ENCODE measurements around the gene PDCD6IP.
"Not testable (repeated sequence)": the region's sequence is repeated elsewhere in the genome, so short reads cannot be mapped to it uniquely, and the experiment has no call there.

The PDCD6IP gene

GRCh38 chr3:33795856-33796536 lies 2.4 kb upstream of the PDCD6IP start:
- DNase-seq, result no peak

DNA sequence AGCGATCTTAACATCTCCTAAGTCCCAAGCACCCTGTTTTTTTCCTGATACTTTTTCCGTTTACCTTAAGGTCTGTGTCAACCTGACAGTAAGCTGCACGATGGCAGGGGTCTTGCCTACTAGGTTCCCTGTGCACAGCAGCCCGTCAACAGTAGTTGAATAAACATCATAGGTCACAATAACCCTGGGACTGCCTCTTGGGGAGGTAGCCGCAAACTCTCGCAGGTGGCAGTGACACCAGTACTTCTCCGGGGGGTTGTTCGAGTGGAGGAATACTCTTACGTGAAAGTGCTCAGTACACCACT lies 365 bp upstream of the PDCD6IP start:
- DNase-seq, result no peak

DNA sequence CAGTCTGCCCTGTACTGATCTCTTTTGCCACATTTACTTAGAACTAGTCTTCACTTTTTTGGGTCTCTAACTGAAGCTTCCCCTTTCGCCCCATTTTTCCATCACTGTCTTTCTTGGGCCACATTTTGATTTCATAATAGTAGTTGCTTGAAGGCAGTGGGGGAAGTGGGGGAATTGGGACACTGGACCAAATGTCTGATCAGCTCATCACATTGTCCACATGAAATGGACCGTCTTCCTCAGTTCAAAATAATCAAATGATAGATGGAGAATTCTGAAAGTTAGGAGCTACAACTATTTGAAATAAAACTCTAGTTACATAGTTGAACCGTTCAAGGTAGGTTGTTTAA lies 747 bp downstream of the PDCD6IP start:
- DNase-seq, result no peak

DNA sequence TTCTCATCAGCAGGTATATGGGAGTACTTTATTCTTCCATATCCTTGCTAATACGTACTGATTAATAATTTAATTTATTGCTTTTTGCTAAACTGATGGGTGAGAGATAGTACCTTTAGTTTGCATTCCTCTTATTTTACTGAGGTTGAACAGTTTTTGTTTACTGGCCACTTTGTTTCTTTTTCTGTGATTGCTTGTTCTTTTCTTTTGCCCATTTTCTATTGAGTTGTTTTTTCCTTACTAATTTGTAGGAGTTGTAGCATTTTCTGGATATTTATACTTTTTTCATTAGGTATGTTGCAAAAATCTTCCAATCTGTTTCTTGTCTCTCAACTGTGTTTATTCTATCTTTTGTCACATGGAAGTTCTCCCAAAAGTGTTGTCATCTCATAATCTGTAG lies 4.8 kb downstream of the PDCD6IP start:
- DNase-seq, result no peak

DNA sequence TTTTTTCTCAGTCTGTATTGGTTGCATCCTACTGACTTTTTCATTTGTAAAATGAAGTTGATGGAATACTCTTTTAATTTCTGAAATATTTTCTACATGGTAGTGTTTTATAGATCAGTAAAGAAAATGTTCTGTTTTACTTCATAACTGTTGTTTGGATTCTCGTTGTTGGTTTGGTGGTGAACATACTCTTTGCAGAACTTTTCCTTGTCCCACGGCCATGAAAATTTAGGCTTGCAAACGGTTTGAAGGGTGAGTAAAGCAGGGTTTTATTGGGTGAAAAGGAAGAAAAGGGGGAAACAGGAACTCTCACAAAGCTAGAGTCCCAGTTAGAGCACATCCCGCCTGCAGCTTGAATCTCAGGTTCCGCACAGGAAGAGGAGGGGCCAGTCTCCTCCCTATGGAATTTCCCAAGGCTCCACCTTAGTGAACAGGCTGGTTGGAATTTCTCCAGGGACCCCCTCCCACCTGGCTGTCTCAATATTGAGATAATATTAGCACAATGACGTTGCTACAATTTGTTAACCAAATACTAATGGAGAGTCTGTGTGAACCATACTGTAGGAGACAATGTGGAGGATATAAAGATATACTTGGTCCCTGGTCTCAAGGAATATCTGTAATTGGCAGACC lies 5.6 kb downstream of the PDCD6IP start:
- no peak for DNase-seq

DNA sequence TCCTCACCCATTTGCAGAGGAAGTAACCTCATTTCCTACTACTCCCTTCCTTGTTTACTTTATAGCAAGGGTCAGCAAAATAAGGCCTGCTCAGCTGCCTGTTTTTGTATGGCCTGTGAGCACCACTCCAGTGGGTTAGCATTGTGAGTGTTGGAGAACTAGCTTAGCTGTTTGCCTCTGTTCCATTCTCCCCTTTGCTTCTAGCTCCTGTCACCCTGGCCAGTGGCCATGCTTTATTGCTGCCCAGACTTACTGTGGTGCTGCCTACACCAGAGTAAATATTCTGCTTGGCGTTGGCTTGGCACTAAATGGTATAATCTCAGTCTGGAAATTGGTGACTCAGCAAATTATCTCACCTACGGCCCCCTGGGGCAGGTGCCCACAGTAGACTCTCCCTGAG lies 8.8 kb downstream of the PDCD6IP start:
- no peak for DNase-seq

DNA sequence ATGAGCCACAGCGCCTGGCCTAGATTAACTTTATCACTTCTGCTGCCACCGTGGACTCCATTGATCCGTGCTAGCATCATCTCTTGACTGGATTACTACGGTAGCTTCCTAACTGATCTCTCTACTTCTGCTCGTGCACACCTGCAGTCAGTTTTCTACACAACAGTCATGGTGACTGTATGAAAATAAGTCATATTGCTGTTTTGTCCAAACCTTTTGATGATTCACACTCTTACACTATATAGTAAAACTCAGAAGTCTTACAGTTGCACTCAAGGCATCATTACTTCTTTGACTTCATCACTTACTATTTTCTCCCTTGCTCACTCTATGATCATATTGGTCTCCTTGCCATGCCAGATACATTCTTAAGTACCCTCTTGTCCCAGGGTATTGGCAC lies 10.1 kb downstream of the PDCD6IP start:
- no peak for DNase-seq

DNA sequence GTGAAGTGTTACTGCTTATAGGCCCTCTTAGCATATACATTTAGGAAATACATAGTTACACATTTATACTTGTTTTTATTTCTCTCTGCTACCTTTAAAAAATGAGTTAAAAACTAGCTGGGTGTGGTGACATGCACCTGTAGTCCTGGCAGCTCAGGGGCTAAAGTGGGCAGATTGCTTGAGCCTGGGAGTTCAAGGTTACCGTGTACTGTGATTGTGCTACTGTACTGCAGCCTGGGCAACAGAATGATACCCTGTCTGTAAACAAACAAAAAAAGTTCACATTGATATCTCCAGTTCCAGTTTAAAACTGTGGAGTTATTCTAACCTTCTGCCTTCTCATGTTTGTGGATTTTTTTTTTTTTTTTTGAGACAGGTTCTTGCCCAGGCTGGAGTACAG lies 12.1 kb downstream of the PDCD6IP start:
- DNase-seq, result no peak

DNA sequence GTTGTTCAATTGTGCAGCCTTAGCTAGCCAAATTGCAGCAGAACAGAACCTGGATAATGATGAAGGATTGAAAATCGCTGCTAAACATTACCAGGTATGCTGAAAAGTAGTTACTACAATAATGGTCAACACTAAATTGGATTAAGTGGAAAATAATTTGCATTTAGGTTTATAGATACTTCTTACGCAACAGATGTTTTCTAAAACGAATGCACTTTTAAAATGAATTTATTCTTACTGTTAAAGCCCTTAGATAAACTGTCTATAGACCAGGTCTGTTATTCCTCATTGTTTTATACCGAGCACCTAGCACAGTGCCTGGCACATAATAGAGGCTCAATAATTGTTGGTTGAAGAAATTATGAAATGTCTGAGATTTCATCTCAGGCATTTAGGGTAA lies 23.6 kb downstream of the PDCD6IP start:
- DNase-seq, result no peak

DNA sequence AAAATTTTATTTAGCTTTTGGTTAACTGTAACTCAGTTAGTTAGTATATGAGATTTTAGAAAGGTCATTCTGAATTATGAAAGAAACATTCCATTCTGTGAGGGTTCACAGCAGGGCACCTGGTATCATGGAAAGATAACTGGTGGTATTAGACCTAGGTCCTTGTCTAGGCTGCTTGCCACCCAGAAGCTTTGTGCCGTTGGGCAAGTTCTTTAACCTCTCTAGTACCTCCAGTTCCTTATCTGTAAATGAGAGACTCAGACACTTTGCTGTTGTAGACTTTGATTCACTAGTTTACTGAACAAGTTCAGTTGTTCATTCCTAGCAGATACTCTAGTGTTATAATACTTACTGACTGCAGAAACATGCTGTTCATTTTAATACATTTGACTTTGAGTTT lies 25.4 kb downstream of the PDCD6IP start:
- DNase-seq, result no peak

DNA sequence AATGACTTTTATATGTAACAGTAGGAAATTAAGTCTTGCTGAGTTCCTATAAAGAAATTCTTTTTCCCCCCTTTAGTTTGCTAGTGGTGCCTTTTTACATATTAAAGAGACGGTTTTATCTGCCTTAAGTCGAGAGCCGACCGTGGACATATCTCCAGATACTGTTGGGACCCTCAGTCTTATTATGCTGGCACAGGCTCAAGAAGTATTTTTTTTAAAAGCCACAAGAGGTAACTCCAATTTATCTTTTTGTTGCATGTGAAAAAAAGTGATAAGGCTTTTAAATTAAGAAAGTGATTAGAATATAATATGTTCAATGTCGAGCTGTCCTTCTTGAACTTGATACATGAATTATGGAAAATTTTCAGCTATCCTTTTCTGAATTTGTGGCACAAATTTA lies 26.7 kb downstream of the PDCD6IP start:
- no peak for DNase-seq

DNA sequence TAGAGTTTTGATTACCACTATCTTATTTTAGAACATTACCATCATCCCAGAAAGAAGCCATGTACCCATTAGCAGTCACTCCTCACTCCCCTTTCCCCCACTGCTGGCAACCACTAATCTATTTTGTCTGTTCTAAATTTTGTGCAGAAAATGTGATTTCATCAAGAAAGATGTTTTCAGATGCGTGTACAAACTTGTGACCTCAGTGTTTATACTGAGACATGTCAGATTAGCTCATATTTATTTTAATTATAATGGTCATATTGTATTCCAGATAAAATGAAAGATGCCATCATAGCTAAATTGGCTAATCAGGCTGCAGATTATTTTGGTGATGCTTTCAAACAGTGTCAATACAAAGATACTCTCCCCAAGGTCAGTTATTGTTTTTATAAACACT lies 27.8 kb downstream of the PDCD6IP start:
- DNase-seq, result no peak

GRCh38 chr3:33826688-33827087 lies 28.3 kb downstream of the PDCD6IP start:
- DNase-seq, result no peak

DNA sequence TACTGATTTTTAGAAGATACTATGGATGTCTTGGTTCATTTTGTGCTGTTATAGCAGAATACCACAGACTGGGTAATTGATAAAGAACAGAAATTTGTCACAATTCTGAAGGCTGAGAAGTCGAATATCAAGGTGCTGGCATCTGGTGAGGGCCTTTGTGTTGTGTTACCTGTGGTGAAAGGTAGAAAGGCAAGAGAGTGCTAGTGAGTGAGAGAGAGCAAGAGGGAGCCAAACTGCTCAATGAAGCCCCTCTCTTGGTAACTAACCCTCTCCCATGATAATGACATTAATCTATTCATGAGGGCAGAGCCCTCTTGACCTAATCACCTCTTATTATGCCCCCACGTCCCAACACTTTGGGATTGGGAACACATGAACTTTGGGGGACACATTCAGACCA lies 31.3 kb downstream of the PDCD6IP start:
- no peak for DNase-seq

- no peak for DNase-seq
These were observed 32.6 kb downstream of the PDCD6IP start for GRCh38 chr3:33831053-33831452.

- no peak for DNase-seq
These were observed 35.1 kb downstream of the PDCD6IP start for GRCh38 chr3:33833408-33834095.

- no peak for DNase-seq
These were observed 35.6 kb downstream of the PDCD6IP start for GRCh38 chr3:33834096-33834453.

GRCh38 chr3:33837182-33837581 lies 38.8 kb downstream of the PDCD6IP start:
- not testable (repeated sequence) for DNase-seq

DNA sequence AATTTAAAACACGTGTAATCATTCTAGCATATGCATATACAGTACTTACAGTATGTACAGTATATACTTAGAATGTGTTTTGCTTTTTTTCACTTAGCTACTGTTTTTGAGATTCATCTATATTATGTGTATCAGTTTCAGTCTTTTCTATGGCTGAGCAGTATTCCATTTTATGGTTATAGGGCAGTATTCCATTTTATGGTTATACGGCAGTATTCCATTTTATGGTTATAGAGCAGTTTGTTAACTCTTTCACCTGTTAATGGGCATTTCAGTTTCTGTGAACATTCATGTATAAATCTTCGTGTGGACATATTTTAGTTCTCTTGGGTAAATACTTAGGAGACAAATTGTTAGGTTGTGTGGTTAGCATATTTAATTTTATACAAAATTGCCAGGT lies 40.9 kb downstream of the PDCD6IP start:
- no peak for DNase-seq

DNA sequence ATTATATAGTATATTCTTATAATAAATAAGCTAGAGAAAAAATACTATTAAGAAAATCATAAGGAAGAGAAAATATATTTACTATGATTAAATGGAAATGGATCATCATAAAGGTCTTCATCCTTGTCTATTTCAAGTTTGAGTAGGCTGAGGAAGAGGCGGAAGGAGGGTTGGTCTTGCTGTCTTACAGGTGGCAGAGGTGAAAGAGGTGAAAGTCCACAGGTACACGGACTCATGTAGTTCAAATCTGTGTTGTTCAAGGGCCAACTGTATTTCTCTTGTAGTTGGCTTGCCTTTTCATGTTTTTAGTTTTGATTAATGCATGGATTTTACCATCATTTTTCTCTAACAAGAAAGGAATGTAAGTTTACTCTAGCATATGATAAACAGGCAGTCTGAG lies 41.7 kb downstream of the PDCD6IP start:
- no peak for DNase-seq

- DNase-seq, result no peak
These were observed 50.4 kb downstream of the PDCD6IP start for GRCh38 chr3:33848624-33849347.

GRCh38 chr3:33850599-33850998 lies 52.2 kb downstream of the PDCD6IP start:
- DNase-seq, result not testable (repeated sequence)

GRCh38 chr3:33855407-33855806 lies 57.0 kb downstream of the PDCD6IP start:
- not testable (repeated sequence) for DNase-seq

DNA sequence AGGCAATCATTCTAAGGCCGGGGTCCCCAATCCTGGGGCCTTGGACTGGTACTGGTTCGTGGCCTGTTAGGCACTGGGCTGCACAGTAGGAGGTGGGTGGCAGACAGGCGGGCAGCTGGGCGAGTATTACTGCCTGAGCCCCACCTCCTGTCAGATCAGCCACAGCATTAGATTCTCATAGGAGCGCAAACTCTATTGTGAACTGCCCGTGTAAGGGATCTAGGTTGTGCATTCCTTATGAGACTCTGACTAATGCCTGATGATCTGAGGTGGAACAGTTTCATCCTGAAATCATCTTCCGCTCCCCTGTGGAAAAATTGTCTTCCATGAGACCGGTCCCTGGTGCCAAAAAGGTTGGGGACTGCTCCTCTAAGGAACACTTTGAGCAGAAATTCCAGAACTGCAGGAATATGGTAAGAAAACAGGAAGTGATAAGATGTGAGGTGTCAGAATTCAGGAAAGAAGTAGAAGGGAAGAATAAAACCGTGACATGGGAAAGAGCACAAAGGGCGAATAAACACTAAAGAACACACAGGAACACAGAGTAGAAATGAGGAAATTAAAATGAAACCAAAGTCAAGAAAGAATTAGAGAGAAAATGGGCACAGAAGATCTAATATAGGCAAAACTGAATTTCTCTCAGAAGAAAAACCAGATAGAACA lies 57.6 kb downstream of the PDCD6IP start:
- DNase-seq, result no peak

All from NCI-H82 (cell line).